ENCODE measurements around the gene TGFB2. TPM values are rescaled to one million over a fixed set of nuclear protein-coding genes. Genes with fewer than 3 reads are reported as not detected.

Gene TGFB2
- total RNA-seq, 2 donors from 2014 or later = 0.27 to 4.6 TPM

GRCh38 chr1:218456444-218456843, 111.3 kb downstream of the TGFB2 start:
- no peaks in the 10 kb centered on the region for H3K9me3 ChIP-seq
- H3K36me3 ChIP-seq = no peaks in the 10 kb centered on the region
- intact Hi-C loops (cut with DNase I) = no loop called here
- TF ChIP-seq, protein P1, sequence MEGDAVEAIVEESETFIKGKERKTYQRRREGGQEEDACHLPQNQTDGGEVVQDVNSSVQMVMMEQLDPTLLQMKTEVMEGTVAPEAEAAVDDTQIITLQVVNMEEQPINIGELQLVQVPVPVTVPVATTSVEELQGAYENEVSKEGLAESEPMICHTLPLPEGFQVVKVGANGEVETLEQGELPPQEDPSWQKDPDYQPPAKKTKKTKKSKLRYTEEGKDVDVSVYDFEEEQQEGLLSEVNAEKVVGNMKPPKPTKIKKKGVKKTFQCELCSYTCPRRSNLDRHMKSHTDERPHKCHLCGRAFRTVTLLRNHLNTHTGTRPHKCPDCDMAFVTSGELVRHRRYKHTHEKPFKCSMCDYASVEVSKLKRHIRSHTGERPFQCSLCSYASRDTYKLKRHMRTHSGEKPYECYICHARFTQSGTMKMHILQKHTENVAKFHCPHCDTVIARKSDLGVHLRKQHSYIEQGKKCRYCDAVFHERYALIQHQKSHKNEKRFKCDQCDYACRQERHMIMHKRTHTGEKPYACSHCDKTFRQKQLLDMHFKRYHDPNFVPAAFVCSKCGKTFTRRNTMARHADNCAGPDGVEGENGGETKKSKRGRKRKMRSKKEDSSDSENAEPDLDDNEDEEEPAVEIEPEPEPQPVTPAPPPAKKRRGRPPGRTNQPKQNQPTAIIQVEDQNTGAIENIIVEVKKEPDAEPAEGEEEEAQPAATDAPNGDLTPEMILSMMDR (IDR thresholded peaks at IDR 0.05) = no peak
- no peak overlapping the region for H3K9ac ChIP-seq (ENCODE audit: low read depth in 2 of 2, low read length in 2 of 2)
- H3K4me3 ChIP-seq = no peak overlapping the region
- DNase-seq = no peak
- no peaks in the 10 kb centered on the region for H3K27me3 ChIP-seq
- H3K4me1 ChIP-seq = no peaks in the 10 kb centered on the region
- no peak overlapping the region for H3K27ac ChIP-seq

DNA sequence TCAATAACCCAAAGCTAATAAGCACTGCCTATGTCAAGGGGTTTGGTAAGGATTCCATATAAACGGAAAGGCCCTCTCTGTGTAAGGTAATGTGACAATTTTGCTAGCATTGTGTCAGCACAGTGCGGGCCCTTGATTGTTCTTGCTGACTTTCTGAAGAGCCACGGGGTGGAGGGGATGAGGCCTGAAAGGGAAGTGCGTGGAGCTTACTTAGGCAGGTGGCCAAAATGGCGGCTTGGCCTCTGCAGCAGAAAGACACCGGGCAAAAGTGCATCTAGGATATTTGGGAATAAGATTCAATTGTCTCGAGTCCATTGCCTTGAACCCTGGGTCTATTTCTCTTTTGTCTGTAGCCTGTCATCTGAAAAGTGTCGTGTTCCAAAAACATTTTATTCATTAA, 114.3 kb downstream of the TGFB2 start:
- no peak for DNase-seq
- Histone ChIP-seq H3K36me3 (no peaks in the 10 kb centered on the region), H3K4me3 (no peak overlapping the region), H3K27me3 (no peaks in the 10 kb centered on the region), H3K9me3 (no peaks in the 10 kb centered on the region), H3K4me1 (no peaks in the 10 kb centered on the region), H3K9ac (ENCODE audit: low read depth in 2 of 2, low read length in 2 of 2) (no peak overlapping the region), H3K27ac (no peak overlapping the region)
- TF ChIP-seq, protein P1 (IDR thresholded peaks at IDR 0.05) = no peak
- intact Hi-C loops (cut with DNase I) = no loop called here

DNA sequence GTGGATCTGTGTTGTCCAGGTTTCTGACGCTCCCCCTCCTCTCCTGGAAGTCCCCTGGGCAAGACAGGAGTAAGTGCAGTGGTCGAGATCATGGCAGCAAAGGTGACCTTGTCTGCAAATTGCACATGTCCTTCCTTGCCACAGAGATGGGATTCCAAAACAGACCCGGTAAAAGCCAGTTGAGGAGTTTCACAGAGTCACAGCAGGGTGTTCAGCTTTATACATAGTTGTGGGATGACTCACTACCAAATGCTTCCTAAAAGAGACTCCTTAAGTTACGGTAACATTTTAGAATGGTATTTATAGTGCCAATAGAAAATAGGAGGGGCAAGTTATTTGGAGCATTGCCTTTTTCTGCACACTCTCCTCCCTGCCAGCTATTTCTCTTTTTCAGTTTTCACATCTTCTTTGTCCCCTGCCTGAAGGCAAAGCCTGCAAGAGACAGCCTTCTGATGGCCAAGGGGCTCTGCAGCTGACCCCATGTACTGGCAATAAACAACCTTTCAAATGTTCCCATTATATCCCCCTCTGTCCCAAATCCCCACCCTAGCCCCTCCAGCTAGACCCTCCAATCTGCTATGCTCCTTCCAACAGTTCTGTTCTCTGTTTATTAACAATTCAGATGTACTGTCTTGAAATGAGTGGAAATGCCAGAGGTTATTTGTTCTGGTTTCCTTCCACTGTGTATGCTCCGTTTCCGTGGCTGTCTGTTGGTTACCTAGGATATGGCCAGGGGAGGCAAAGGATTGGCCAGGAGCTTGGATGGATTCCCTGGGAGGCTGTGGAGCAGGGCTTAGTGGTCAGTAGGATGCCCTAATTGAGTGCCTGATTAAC, 115.0 kb downstream of the TGFB2 start:
- TF ChIP-seq, protein P1 (IDR thresholded peaks at IDR 0.05) = no peak
- no peak for DNase-seq
- Histone ChIP-seq H3K27ac (peak overlapping the region; percentile 7), H3K9ac (ENCODE audit: low read depth in 2 of 2, low read length in 2 of 2) (no peak overlapping the region), H3K4me3 (no peak overlapping the region), H3K9me3 (no peaks in the 10 kb centered on the region), H3K36me3 (no peaks in the 10 kb centered on the region), H3K27me3 (no peaks in the 10 kb centered on the region), H3K4me1 (no peaks in the 10 kb centered on the region)
- intact Hi-C loops (cut with DNase I) = no loop called here

DNA sequence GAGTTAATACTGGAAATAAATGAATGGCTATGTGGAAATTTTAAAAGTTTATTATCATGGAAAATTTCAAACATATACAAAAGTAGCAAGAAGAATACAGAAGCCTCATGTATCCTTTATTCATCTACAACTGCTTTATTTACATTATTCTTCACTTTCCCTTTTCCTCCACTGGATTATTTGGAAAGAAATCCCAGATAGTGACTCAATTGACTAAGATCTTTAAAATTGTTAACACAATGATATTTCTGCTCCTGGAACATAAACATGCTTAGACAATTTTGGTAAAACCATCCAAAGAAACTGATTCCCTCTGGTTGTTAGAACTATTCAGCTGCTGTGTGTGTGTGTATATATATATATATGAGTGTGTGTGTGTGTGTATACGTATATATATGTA, 116.2 kb downstream of the TGFB2 start:
- H3K4me3 ChIP-seq = no peak overlapping the region
- H3K9ac ChIP-seq (ENCODE audit: low read depth in 2 of 2, low read length in 2 of 2) = no peak overlapping the region
- H3K9me3 ChIP-seq = no peaks in the 10 kb centered on the region
- no peaks in the 10 kb centered on the region for H3K4me1 ChIP-seq
- DNase-seq = no peak
- H3K27ac ChIP-seq = no peak overlapping the region
- intact Hi-C loops (cut with DNase I) = no loop called here
- no peaks in the 10 kb centered on the region for H3K27me3 ChIP-seq
- TF ChIP-seq, protein P1 (IDR thresholded peaks at IDR 0.05) = no peak
- H3K36me3 ChIP-seq = no peaks in the 10 kb centered on the region

DNA sequence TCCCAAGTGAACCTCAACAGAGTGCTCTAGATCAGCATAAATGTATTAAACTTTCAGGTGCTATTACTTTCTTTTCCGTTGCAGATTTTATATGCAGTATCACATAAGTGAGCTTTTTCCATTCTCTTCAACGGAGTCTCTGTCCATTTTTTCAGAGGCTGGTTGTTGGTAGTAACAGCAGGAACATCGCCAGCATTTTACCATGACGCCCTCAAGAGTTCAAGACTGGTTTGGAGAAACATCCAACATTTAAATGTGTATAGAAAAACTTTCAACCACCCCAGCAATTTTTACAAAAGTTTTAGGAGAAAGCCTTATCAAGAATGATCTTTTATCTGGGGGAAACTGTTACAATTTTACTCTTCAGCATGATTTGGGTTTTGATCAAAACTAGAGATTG, 117.0 kb downstream of the TGFB2 start:
- H3K4me3 ChIP-seq = no peak overlapping the region
- TF ChIP-seq, protein P1 (IDR thresholded peaks at IDR 0.05) = no peak
- intact Hi-C loops (cut with DNase I) = no loop called here
- no peak overlapping the region for H3K27ac ChIP-seq
- no peak for DNase-seq
- no peak overlapping the region for H3K9ac ChIP-seq (ENCODE audit: low read depth in 2 of 2, low read length in 2 of 2)
- H3K36me3 ChIP-seq = no peaks in the 10 kb centered on the region
- no peaks in the 10 kb centered on the region for H3K27me3 ChIP-seq
- H3K9me3 ChIP-seq = no peaks in the 10 kb centered on the region
- H3K4me1 ChIP-seq = no peaks in the 10 kb centered on the region

Measured in colonic mucosa (tissue), 4 donors.